ENCODE data around the gene DOK4. TPM values are rescaled to one million over a fixed set of nuclear protein-coding genes. Genes with fewer than 3 reads are reported as not detected.

The DOK4 gene
- total and polyA plus RNA-seq, 2 donors (not counting 3 experiments of a cell fraction or from before 2014, with no cell fraction given), result 22.3 to 23.4 TPM

DNA sequence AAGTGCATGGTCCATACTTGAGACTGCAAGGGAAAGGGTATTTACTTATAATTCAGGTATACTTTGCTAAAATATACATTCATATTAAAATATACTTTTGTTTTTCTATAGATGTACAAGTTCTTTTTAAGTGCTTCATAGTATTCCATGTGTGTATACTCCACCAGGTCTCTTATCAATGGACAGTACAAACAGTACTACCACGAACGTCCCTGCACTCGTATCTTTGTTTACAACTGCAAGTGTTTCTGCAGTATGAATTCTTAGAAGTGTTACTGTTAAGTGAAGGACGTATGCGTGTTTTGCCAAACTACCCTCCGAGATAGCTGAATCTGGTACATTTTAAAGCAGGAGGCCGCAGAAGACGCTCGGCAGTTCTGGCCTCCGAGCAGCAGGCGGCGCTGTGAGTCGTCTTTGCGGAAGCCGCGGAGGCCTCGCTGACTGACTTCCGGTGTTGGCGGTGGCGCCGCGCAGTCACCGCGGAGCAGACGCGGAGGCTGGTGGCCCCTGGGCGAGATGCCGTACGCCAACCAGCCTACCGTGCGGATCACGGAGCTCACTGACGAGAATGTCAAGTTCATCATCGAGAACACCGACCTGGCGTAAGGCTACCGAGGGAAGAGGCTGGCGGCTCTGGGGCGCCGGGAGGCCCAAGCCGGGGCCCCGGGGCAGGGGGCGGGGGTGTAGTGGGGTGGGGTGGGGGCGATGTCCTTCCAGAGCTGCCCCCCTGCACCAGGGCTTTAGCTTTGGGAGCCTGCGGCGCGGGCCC is 23.9 kb downstream of the DOK4 start, which contains the start of gene POLR2C:
Gene POLR2C (plus strand): TSS at position 471 of the 769 bp plus-strand sequence. CDS start 46 bp downstream, at position 517.
- Histone ChIP-seq H3K79me2 (ENCODE audit: control insufficient read depth, insufficient read depth, low read length) (peaks cover 18% of the 10 kb centered on the region), H2AFZ (ENCODE audit: low read depth, low read length) (peak within 1 kb of the TSS; percentile 67), H3K9me1 (replicated peaks; ENCODE audit: control insufficient read depth, extremely low read depth, insufficient read depth, low read length) (no peaks in the 10 kb centered on the region), H3K4me2 (ENCODE audit: insufficient read depth, low read length) (peak within 1 kb of the TSS; percentile 87), H4K20me1 (replicated peaks; ENCODE audit: control insufficient read depth, extremely low read depth, insufficient read depth, low read length) (no peaks in the 10 kb centered on the region), H3K27me3 (ENCODE audit: control insufficient read depth in 2 of 2, insufficient read depth in 2 of 2, low read length in 2 of 2) (no peaks in the 10 kb centered on the region), H3K27ac (ENCODE audit: insufficient read depth, low read depth, low read length) (peak within 1 kb of the TSS; percentile 38), H3K9ac (replicated peaks; ENCODE audit: extremely low read depth, insufficient read depth, low read length) (peak within 1 kb of the TSS; percentile 72), H3K36me3 (ENCODE audit: control insufficient read depth in 2 of 2, extremely low read depth in 1 of 2, insufficient read depth in 2 of 2, low read length in 2 of 2) (peaks cover 3 to 45% of the 10 kb centered on the region in 2 experiments), H3K4me3 (replicated peaks in 1 of 3; ENCODE audit: insufficient read depth in 1 of 3, low read depth in 1 of 3, low read length in 3 of 3) (peak within 1 kb of the TSS; percentile 59 to 85 (median 79)), H3K9me3 (replicated peaks; ENCODE audit: control insufficient read depth, insufficient read depth, low read length) (no peaks in the 10 kb centered on the region), H3K4me1 (ENCODE audit: control insufficient read depth, extremely low read depth, insufficient read depth, low read length) (peaks cover 6% of the 10 kb centered on the region)
- dilution Hi-C loops (cut with MboI; ENCODE audit: extremely low pct_ligation_motif_present, low sequenced_read_pairs) (no loop called here), intact Hi-C loops (cut with micrococcal nuclease) (loop anchor here (1.0 kb wide), 2 partner anchors 15 to 57 kb away; partner anchors contain the start of genes CIAPIN1 and COQ9)
- FAIRE-seq, result peak; percentile 87
- TF ChIP-seq POLR2AphosphoS5 (IDR thresholded peaks at IDR 0.05; ENCODE audit: insufficient read depth, low read depth, low read length) (peak; percentile 98), FOS (IDR thresholded peaks at IDR 0.05; ENCODE audit: borderline replicate concordance, insufficient read depth, low read length) (no peak), GATA2 (IDR thresholded peaks at IDR 0.05; ENCODE audit: insufficient read depth, insufficient read length, low read depth, low read length) (no peak), EZH2 (IDR thresholded peaks at IDR 0.05; ENCODE audit: borderline replicate concordance, low read depth, low read length, severe bottlenecking) (no peak), JUN (IDR thresholded peaks at IDR 0.05; ENCODE audit: borderline replicate concordance, insufficient read depth, insufficient read length, low read depth) (no peak), POLR2A (IDR thresholded peaks at IDR 0.05; ENCODE audit: low read depth, low read length) (peak; percentile 99), MYC (IDR thresholded peaks at IDR 0.05; ENCODE audit: low read depth, low read length) (no peak)
- TF ChIP-seq, protein P1, sequence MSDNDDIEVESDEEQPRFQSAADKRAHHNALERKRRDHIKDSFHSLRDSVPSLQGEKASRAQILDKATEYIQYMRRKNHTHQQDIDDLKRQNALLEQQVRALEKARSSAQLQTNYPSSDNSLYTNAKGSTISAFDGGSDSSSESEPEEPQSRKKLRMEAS (IDR thresholded peaks at IDR 0.05; ENCODE audit: insufficient read depth, insufficient read length), result peak; percentile 14
- TF ChIP-seq, protein P2, sequence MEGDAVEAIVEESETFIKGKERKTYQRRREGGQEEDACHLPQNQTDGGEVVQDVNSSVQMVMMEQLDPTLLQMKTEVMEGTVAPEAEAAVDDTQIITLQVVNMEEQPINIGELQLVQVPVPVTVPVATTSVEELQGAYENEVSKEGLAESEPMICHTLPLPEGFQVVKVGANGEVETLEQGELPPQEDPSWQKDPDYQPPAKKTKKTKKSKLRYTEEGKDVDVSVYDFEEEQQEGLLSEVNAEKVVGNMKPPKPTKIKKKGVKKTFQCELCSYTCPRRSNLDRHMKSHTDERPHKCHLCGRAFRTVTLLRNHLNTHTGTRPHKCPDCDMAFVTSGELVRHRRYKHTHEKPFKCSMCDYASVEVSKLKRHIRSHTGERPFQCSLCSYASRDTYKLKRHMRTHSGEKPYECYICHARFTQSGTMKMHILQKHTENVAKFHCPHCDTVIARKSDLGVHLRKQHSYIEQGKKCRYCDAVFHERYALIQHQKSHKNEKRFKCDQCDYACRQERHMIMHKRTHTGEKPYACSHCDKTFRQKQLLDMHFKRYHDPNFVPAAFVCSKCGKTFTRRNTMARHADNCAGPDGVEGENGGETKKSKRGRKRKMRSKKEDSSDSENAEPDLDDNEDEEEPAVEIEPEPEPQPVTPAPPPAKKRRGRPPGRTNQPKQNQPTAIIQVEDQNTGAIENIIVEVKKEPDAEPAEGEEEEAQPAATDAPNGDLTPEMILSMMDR (IDR thresholded peaks at IDR 0.05; ENCODE audit: extremely low read depth in 1 of 2, insufficient read depth in 1 of 2, low read depth in 1 of 2, low read length in 2 of 2), result peak; percentile 95 to 96
- CTCF ChIA-PET, result interaction anchor here (0.6 to 4.1 kb wide), 21 partner anchors 9 to 75 kb away, joined by 3 to 40 read pairs (median 4); partner anchors contain the start of genes CCDC102A, CIAPIN1 and COQ9
- DNase-seq (ENCODE audit: low read depth, low spot score), result peak; percentile 87
- no TSS peak for BruUV-seq (replicated peaks)
- POLR2A ChIA-PET, result interaction anchor here (0.7 kb wide), 1 partner anchor 15 kb away, joined by 4 read pairs; the partner anchor contains the start of genes CIAPIN1 and COQ9

Data from endothelial cell of umbilical vein (primary cell).